Measurements from ENCODE around the gene TRIM65. TPM values are rescaled to one million over a fixed set of nuclear protein-coding genes. Genes with fewer than 3 reads are reported as not detected.

Gene TRIM65
- total and polyA plus RNA-seq, 2 of the 13 experiments (the other 11 are each of a cell fraction or from before 2014, with no cell fraction given) = 10.3 to 22.4 TPM

GRCh38 chr17:75940727-75941441 is 44.1 kb upstream of the TRIM65 start, which contains the start of gene FBF1 (continued):
- TF ChIP-seq UBTF (CRISPR knock-in tag; IDR thresholded peaks at IDR 0.05) = peak; percentile 91
- TF ChIP-seq SSRP1 (CRISPR knock-in tag; IDR thresholded peaks at IDR 0.05) = peak; percentile 93
- no peak for TF ChIP-seq GPBP1L1 (CRISPR knock-in tag; IDR thresholded peaks at IDR 0.05)
- no peak for TF ChIP-seq HMG20A (CRISPR knock-in tag; IDR thresholded peaks at IDR 0.05; ENCODE audit: borderline replicate concordance)
- peak; percentile 82 for TF ChIP-seq HNF1B (CRISPR knock-in tag; IDR thresholded peaks at IDR 0.05)
- no peak for TF ChIP-seq ZBTB8A (CRISPR knock-in tag; IDR thresholded peaks at IDR 0.05; ENCODE audit: borderline replicate concordance, low read depth)
- peak; percentile 59; the same call in 1 of the 2 replicates for TF ChIP-seq ZNF766 (CRISPR knock-in tag; IDR thresholded peaks at IDR 0.05; ENCODE audit: borderline replicate concordance)
- 0 out of 2 replicates have a peak, but pooled peaks have one; percentile 2 for TF ChIP-seq FOXO4 (CRISPR knock-in tag; conservative IDR thresholded peaks at IDR 0.05)
- TF ChIP-seq ZNF512 (CRISPR knock-in tag; IDR thresholded peaks at IDR 0.05) = no peak
- TF ChIP-seq NAIF1 (CRISPR knock-in tag; IDR thresholded peaks at IDR 0.05; ENCODE audit: borderline replicate concordance) = no peak
- 0 out of 2 replicates have a peak, but pooled peaks have one; percentile 77 for TF ChIP-seq LBX2 (CRISPR knock-in tag; IDR thresholded peaks at IDR 0.05; ENCODE audit: borderline replicate concordance)
- peak; percentile 92 for TF ChIP-seq YEATS2 (CRISPR knock-in tag; IDR thresholded peaks at IDR 0.05; ENCODE audit: borderline replicate concordance)
- TF ChIP-seq ZNF232 (CRISPR knock-in tag; IDR thresholded peaks at IDR 0.05; ENCODE audit: borderline replicate concordance) = peak; percentile 92
- TF ChIP-seq ZGPAT (CRISPR knock-in tag; IDR thresholded peaks at IDR 0.05) = peak; percentile 98
- TF ChIP-seq POLR2AphosphoS2 (IDR thresholded peaks at IDR 0.05; ENCODE audit: low read depth, low read length) = 0 out of 2 replicates have a peak, but pooled peaks have one; percentile 27
- TF ChIP-seq PRPF4 (IDR thresholded peaks at IDR 0.05; ENCODE audit: low read depth, low read length, poor library complexity, severe bottlenecking) = no peak
- TF ChIP-seq ZNF788 (CRISPR knock-in tag; IDR thresholded peaks at IDR 0.05; ENCODE audit: borderline replicate concordance) = peak; percentile 93; the same call in 1 of the 2 replicates
- peak; percentile 73 for TF ChIP-seq NCOA2 (CRISPR knock-in tag; IDR thresholded peaks at IDR 0.05)

All from HepG2 (cell line).